Muscle layer of duodenum (tissue), 2 donors: ENCODE measurements around the gene JAGN1.
"Not testable (repeated sequence)": the region's sequence is repeated elsewhere in the genome, so short reads cannot be mapped to it uniquely, and the experiment has no call there.

ENCODE experiments used
- H3K27ac ChIP-seq: one replicate; pipeline ENCODE4 v1.7.0; 2013; ENCODE audit warnings: mild to moderate bottlenecking, low read length
- H3K27me3 ChIP-seq: one replicate; pipeline ENCODE4 v1.7.0; 2013; ENCODE audit warnings: low read depth, mild to moderate bottlenecking, control low read depth, low read length
- H3K36me3 ChIP-seq, 2 donors: one replicate each; pipeline ENCODE4 v1.7.0; 2013; ENCODE audit warnings: low read length in 2 of 2, control low read depth in 1 of 2, mild to moderate bottlenecking in 1 of 2; ENCODE audit not compliant: insufficient read depth in 2 of 2, control insufficient read depth in 1 of 2
- H3K4me1 ChIP-seq, 2 donors: one replicate each; pipeline ENCODE4 v1.7.0; 2013; ENCODE audit warnings: low read length in 2 of 2, mild to moderate bottlenecking in 2 of 2, control low read depth in 1 of 2, moderate library complexity in 1 of 2; ENCODE audit not compliant: insufficient read depth in 2 of 2, control insufficient read depth in 1 of 2
- H3K4me3 ChIP-seq, 2 donors: one replicate each; pipeline ENCODE4 v1.7.0; 2013; ENCODE audit warnings: low read length in 2 of 2, low read depth in 1 of 2, mild to moderate bottlenecking in 1 of 2
- H3K9me3 ChIP-seq, 2 donors: one replicate each; pipeline ENCODE4 v1.7.0; 2013; ENCODE audit warnings: low read length in 2 of 2, control low read depth in 1 of 2, mild to moderate bottlenecking in 1 of 2; ENCODE audit not compliant: control insufficient read depth in 1 of 2
- donor health status: healthy.

Gene JAGN1

DNA sequence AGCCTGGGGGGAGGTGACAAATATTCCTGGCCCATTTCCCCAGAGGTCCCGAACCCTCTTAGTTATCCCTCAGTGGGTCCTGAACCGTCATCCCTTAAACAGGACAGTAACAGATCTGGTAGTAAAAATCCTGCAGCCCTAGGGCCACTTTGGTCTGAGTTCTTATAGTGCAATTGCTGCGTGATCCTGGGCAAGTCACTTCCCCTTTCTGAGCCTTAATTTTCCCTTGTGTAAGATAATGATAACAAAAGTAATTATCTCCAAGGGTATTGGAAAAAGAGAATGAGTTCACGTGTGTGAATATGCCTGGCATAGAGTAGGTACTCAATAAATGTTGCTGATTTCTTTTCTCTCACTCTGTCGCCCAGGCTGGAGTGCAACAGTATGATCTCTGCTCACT, 2.9 kb upstream of the JAGN1 start:
- H3K36me3 ChIP-seq = peaks cover 0 to under 1% of the 10 kb centered on the region in 2 donors
- H3K9me3 ChIP-seq = no peaks in the 10 kb centered on the region
- no peaks in the 10 kb centered on the region for H3K27me3 ChIP-seq
- no peak overlapping the region for H3K4me3 ChIP-seq
- H3K27ac ChIP-seq = no peak overlapping the region
- H3K4me1 ChIP-seq = peaks cover 0 to 5% of the 10 kb centered on the region in 2 donors

DNA sequence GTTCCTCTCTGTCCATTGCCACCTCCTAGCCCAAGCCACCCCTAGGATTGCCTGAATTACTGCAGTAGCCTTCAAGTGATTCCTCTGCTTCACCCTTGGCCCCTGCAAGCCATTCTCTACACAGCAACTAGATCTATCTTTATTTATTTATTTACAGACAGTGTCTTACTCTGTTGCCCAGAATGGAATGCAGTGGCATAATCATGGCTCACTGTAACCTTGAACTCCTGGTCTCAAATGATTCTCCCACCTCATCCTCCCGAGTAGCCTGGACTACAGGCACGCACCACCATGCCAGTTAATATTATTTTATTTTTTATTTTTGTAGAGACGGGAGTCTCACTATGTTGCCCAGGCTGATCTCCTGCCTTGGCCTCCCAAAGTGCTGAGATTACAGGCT, 1.9 kb upstream of the JAGN1 start:
- no peak overlapping the region for H3K4me3 ChIP-seq
- peaks cover 0 to 10% of the 10 kb centered on the region in 2 donors for H3K4me1 ChIP-seq
- H3K9me3 ChIP-seq = no peaks in the 10 kb centered on the region

DNA sequence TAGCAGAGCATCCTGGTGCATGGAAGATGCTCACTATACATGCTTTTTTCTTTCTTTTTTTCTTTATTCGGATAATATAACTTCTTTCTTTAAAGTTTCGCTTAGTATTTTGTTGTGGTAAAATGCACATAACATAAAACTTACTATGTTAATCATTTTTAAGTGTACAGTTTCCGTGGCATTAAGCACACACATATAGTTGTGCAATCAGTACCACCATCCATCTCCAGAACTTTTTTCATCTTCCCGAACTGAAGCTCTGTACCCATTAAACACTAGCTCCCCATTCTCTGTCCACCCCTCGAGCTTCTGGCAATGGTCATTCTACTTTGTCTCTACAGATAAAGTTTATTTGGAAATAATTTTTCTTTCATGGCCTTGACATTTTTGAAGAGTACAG, 1.0 kb upstream of the JAGN1 start:
- no peaks in the 10 kb centered on the region for H3K27me3 ChIP-seq
- no peak overlapping the region for H3K27ac ChIP-seq
- H3K9me3 ChIP-seq = no peaks in the 10 kb centered on the region
- peaks cover 0 to 16% of the 10 kb centered on the region in 2 donors for H3K4me1 ChIP-seq
- H3K36me3 ChIP-seq = peaks cover 14 to 16% of the 10 kb centered on the region in 2 donors
- no peak overlapping the region for H3K4me3 ChIP-seq

More for the DNA sequence above, 1.9 kb upstream of the JAGN1 start:
- Histone ChIP-seq H3K27me3 (no peaks in the 10 kb centered on the region), H3K27ac (no peak overlapping the region), H3K36me3 (peaks cover 10 to 11% of the 10 kb centered on the region in 2 donors)

DNA sequence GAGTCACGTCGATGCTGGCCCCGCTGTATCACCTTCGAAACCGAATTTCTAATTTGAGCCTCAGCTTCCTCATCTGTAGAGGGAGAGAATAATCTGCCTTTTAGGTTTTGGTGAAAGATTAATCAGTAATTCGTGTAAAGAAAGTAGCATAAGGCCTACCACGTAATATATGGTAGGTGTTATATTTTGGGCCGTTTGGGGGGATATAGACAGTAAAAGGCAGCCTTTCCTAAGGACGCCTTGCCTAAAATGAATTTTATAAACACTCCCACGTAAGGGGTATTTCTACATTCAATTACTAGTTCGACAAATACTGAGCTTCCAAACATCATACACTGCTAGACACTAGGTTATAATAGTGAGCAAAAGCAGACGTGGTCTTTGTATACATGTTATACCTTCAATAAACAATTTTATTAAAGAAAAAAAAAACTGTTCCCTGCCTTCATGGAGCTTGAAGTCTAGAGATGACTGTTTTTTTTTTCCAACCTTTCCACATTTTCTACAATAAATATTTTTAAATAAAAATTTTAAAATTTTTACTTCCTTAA, 737 bp downstream of the JAGN1 start:
- Histone ChIP-seq H3K9me3 (no peaks in the 10 kb centered on the region), H3K4me1 (peaks cover 0 to 16% of the 10 kb centered on the region in 2 donors), H3K4me3 (peak overlapping the region; percentile 72 to 94)

DNA sequence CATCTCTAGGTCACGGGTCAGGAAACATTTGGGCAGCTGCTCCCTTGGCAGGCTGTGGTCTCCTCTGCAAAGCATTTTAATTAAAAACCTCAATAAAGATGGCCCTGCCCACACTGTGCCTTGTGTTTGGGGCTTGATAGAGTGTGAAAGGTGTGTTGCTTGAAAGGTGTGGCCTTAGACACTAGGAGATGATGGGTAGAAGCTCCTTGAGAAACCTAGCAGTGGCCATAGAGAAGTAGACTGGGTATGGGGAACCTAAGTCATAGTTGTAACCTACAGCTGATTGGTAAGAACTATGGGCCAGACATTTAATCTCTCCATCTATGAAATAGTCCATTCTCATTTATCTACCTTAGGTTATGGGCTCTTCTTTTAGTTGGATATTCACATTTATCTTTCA, 3.3 kb downstream of the JAGN1 start:
- Histone ChIP-seq H3K27me3 (no peaks in the 10 kb centered on the region), H3K4me3 (no peak overlapping the region), H3K9me3 (no peaks in the 10 kb centered on the region), H3K27ac (no peak overlapping the region), H3K36me3 (peaks cover 14 to 16% of the 10 kb centered on the region in 2 donors), H3K4me1 (peaks cover 0 to 32% of the 10 kb centered on the region in 2 donors)

More for the DNA sequence above, 737 bp downstream of the JAGN1 start:
- peaks cover 14 to 16% of the 10 kb centered on the region in 2 donors for H3K36me3 ChIP-seq
- no peaks in the 10 kb centered on the region for H3K27me3 ChIP-seq
- peak overlapping the region; percentile 98 for H3K27ac ChIP-seq

DNA sequence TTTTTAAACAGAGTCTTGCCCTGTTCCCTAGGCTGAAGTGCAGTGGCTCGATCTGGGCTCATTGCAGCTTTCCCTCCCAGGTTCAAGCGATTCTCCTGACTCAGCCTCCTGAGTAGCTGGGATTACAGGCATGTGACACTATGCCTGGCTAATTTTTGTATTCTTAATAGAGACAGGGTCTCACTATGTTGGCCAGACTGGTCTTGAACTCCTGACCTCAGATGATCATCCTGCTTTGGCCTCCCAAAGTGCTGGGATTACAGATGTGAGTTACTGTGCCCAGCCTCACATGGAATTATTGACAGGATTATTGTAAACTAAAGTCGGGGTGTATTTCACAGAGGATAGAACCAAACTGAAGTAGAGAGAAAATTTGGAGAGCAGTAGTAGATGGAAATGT, 5.3 kb downstream of the JAGN1 start:
- H3K4me1 ChIP-seq = peaks cover 0 to 32% of the 10 kb centered on the region in 2 donors
- H3K27me3 ChIP-seq, H3K9me3 ChIP-seq, H3K27ac ChIP-seq, H3K4me3 ChIP-seq: not testable (repeated sequence)
- peaks cover 14 to 16% of the 10 kb centered on the region in 2 donors for H3K36me3 ChIP-seq

DNA sequence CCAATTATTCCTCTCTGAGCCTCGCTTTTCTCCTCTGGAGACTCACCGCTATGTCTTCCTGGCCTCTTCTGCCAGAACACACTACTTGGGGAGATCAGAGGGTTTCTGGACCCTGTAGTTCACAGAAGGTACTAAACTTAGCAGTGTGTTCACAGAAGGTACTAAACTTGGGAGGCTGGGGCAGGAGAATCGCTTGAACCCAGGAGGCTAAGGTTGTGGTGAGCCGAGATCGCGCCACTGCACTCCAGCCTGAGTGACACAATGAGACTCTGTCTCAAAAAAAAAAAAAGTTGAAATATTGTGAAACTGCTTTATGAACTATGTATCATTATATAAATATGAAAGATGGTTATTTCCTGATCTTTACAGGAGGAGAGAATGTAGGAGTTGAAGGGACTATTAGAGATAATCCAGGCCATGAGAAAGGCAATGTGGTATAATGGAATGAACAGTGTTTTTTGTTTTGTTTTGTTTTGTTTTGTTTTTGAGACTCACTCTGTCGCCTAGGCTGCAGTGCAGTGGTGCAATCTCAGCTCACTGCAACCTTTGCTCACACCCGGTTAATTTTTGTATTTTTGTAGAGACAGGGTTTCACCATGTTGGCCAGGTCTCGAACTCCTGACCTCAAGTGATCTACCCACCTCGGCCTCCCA, 6.5 kb downstream of the JAGN1 start:
- H3K4me3 ChIP-seq, H3K27me3 ChIP-seq, H3K9me3 ChIP-seq: not testable (repeated sequence)
- Histone ChIP-seq H3K4me1 (peaks cover 0 to 32% of the 10 kb centered on the region in 2 donors), H3K27ac (peak overlapping the region; percentile 24), H3K36me3 (peaks cover 14 to 16% of the 10 kb centered on the region in 2 donors)

DNA sequence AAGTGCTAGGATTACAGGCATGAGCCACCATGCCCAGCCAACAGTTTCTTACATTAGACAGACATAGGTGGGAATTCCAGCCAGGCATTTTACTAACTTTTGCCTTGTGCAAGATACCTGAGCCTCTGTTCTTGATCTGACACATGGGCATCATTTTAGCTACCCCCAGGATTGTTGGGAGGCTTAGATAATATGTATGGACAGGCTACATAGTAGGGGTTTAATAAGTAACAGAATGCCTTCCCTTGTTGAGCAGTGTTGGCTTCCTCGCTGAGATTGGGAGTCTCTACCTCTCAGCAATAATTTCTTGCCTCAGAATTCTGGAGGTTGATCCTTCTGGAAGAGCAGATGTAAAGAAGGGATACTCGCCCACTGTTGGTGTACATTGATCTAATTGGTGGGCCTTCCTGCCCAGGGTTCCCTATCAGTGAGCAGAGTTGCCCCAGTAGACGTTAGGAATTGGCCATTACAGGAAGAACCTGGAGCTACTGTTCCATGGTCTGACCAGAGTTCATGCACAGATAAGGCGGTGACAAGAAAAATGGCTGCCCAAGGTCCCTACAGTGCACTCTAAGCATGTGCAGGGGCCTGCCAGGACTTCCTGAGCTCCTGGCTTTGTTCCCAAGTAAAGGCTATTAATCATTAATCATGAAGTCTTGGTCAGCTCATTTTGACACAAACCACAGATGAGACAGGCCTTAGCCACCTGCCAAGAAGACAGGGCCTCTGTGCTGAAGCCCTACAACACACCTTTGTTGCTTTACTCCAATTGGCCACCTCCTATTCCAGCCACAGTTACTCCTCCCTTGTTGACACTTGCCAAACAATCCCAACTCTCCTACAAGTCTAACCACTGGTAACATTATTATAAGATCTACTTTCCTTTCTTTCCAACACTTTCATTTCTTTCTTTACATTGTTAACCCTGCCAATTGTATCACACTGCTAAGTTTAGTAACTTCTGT, 7.3 kb downstream of the JAGN1 start:
- H3K27ac ChIP-seq = peak overlapping the region; percentile 40
- H3K9me3 ChIP-seq = no peaks in the 10 kb centered on the region
- H3K4me3 ChIP-seq = no peak overlapping the region
- H3K36me3 ChIP-seq = peaks cover 11 to 15% of the 10 kb centered on the region in 2 donors
- H3K27me3 ChIP-seq = no peaks in the 10 kb centered on the region
- H3K4me1 ChIP-seq = peaks cover 0 to 26% of the 10 kb centered on the region in 2 donors

DNA sequence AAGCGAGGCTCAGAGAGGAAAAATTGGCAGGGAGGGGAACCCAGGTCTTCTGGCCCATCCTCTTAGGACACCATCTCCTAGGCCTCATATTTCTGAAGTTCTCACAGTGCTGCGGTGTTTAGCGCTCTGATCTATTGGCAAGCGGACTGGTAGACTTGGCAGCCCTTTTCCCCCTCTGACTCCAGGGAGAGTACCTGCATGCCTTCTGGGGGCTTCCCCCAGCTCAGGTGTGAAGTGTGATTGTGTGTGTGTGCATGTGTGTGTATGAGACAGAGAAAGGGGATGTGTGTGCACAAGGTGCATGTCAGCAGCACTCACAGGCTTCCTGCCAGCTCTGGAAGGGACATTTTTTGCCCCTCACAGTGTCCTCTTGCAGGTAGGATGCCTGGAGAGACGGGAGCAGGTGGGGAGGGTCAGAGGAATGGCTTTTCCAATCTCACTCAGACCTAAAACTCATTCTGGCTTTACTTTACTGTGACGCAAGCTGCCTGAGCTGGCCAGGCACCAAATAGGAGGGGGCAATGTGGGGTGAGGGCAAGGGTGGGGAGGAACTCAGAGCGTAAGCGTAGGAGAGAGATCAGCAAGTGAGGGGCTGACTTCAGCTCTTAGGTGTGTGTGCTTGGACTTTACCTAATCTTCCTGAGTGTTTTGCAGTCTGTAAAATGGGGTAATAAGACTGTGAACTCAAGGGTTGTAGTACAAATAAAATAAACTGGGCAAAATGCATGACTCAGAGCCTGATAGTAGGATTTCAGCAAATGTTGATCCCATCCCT, 8.2 kb downstream of the JAGN1 start:
- peaks cover 2 to 5% of the 10 kb centered on the region in 2 donors for H3K36me3 ChIP-seq
- no peak overlapping the region for H3K4me3 ChIP-seq
- H3K27me3 ChIP-seq = no peaks in the 10 kb centered on the region
- peak overlapping the region; percentile 40 for H3K27ac ChIP-seq
- H3K9me3 ChIP-seq = no peaks in the 10 kb centered on the region
- peaks cover 0 to 27% of the 10 kb centered on the region in 2 donors for H3K4me1 ChIP-seq

DNA sequence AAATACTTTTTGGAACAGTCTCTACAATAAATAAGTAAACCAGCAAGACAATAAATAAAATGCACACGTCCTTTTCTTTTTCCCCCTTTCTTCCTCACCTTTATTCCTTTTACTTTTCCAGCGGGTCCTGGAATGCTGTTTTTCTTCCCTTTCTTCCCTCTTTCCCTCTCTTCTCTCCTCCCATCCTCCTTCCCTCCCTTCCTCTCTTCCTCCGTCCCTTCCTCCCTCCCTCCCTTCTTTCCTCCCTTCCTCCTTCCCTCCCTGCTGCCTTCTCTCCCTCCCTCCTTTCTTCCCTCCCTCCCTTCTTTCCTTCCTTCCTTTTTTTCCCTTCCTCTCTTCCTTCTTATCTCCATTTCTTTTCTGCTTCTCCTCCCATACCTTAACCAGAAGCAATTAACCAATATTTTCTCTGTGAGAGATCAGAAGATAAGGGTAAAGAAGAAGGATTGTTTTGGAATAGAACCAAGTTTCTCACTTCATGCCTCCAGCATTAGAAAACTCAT, 8.9 kb downstream of the JAGN1 start:
- peak overlapping the region; percentile 40 for H3K27ac ChIP-seq
- H3K27me3 ChIP-seq = no peaks in the 10 kb centered on the region
- H3K36me3 ChIP-seq = no peaks in the 10 kb centered on the region
- H3K9me3 ChIP-seq = no peaks in the 10 kb centered on the region
- H3K4me1 ChIP-seq = peaks cover 0 to 22% of the 10 kb centered on the region in 2 donors
- H3K4me3 ChIP-seq = no peak overlapping the region
